ENCODE measurements around the gene SC5D.

SC5D gene, protein sequence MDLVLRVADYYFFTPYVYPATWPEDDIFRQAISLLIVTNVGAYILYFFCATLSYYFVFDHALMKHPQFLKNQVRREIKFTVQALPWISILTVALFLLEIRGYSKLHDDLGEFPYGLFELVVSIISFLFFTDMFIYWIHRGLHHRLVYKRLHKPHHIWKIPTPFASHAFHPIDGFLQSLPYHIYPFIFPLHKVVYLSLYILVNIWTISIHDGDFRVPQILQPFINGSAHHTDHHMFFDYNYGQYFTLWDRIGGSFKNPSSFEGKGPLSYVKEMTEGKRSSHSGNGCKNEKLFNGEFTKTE

DNA sequence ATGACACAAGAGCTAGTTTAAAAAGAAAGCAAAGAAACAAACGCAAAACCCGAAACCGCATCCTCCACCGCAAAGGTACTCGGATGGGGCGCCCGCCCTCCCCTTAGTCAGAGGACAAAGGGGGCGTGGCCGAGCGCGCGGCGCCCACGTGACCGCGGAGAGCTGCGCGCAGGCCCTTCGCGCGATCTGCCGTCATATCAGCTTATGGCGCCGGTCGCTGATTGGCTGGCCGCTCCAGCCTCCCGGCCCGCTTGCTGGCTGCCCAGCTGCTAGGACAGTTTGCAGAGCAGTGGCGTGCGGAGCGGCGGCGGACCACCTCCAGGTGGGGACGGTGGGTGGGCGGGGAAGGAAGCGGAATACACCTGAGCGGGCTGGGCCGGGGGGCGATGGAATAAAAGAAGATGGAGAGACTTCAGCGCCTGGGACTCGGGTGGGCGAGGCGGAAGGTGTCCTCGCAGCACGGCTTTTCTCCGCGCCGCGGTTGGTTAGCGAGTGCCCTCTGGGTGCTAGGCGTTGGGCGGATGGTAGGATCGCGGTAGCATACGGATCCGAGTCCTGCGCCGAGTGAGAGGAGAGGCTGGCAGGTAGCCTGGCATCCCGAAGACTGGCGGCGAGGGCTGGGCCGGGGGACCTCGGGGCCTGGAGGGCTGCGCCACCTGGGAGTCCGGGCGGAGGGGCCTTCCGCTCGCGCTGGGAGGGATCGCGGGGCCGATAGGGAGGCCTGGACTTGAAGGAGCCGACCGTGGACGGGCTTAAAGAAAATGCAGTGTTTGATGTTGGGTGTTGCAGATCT, at the start of gene SC5D:
Gene SC5D (plus strand): TSS at position 277 of the 793 bp plus-strand sequence. CDS start 10,605 bp downstream, outside the sequence.
- peak; percentile 86 to 90 for DNase-seq (ENCODE audit: low read depth in 2 of 2)

DNA sequence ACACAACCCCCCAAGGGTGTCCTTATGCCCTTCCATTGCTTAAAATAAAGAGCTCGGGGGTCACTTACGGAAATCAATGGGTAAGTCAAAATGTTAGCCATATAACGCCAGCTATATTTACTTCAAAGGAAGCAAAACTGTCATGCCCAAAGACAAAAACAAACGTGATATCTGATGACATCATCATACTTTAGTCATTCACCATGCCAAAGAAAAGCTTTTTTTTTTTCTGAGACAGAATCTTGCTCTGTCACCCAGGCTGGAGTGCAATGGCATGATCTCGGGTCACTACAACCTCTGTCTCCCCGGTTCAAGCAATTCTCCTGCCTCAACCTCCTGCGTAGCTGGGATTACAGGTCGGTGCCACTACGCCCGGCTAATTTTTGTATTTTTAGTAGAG, 47.7 kb upstream of the SC5D start:
- no peak for DNase-seq (ENCODE audit: low read depth in 2 of 2)

DNA sequence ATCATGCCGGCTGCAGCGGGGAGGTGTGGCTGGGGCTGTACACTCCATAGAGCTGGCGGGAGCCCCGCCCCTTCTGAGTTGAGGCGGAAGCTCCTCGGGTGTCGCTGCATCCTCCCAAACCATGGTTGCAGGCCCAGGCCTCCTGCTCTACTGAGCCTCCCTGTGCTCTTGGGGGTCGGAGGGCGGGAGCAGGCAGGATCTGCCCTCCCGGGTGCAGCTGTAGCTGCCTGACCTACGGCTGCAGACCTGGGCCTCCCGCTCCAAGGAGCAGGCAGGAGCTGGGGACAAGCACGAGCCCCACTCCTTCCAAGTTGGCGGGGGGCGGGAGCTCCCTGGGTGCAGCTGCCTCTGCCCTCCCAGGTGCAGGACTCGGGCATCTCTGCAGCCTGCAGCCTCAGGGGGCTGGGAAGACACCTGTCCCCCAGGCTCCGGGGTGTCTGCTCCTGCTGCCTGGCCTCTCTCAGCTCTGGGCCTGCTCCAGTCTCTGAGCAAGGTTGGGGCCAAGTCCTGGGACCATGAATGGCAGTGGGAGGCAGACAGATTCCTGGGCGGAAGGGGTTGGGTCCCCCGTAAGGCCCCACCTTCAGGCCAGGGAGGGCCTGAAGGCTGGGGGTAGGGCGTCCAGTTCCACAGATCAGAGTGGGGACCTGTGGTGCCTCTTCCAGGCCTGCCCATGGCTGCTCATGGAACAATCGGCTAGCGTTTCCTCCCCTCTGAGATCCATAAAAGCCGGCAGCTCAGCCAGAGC, 46.4 kb upstream of the SC5D start:
- DNase-seq (ENCODE audit: low read depth in 2 of 2) = no peak

DNA sequence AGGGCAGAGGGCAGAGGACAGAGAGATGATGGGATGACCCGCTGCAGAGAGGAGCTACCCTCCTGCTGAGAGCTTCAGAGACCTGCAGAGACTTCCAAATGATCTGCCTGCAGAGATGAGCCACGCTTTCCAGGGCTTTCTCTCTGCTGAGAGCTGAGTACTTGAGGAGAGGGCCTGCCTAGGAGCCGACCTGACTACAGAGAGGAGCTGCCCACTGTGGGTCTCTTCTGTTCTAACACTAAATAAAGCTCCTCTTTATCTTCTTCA, 45.9 kb upstream of the SC5D start:
- no peak for DNase-seq (ENCODE audit: low read depth in 2 of 2)

DNA sequence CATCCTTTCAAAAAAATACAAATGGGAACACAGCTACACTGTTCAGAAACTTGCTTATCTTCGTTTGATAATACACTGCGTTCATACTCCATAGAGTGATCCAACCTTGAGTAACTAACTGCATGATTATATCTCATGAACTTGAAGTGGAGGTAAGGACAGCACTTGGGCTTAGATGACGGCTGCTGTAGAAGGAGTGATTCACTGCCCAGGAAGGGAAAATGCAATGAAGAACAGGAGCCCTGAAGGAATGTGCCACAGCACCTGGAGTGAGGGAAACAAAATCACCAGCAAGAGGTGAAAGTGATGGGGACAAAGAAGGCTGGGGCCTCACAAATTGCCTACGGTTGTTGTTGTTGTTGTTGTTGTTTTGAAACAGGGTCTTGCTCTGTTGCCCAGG, 44.1 kb upstream of the SC5D start:
- DNase-seq (ENCODE audit: low read depth in 2 of 2) = no peak

DNA sequence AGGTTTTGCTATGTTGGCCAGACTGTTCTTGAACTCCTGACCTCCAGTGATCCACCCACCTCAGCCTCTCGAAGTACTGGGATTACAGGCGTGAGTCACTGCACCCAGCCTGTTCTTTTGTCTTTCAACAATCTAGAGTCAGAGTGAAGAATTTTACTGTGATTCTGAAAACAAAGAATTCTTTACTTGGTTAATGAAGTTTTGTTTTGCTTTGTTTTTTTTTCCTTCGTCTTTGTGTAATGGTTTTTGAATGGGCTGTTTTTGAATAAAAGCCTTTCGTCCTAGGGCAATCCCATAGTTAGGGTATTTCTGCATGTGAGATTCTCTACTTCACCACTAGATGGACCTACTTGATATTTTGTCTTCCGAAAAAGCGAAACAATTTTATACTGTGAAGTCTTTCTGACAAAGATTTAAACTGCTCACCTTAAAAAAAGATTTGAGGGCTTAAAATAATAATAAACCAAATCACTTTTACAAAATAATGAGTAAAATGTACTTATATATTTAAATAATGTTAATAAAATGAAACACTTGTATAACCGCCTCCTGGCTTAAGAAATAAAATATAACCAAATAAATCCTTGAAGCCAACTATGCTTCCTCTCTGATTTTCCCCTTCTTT, 43.4 kb upstream of the SC5D start:
- DNase-seq (ENCODE audit: low read depth in 2 of 2) = no peak

DNA sequence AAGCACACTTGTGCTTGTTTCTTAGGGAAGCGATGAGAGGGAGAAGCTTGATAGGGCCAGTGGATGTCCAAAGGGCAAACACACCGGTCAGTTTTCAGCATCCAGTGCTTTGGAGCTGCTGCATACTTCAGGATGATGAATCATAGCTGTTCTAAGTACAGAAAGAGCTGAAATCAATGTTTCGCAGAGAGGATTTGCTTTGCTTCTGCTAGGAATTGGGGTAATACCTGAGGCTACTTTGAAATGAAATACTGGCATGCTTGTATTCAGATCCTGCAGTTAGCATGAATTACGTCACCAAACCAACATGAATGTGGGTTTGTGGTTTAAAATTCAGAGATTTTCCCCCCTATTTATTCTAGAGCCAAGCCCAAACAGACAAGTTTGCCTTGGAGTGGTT, 41.7 kb upstream of the SC5D start:
- DNase-seq (ENCODE audit: low read depth in 2 of 2) = no peak

DNA sequence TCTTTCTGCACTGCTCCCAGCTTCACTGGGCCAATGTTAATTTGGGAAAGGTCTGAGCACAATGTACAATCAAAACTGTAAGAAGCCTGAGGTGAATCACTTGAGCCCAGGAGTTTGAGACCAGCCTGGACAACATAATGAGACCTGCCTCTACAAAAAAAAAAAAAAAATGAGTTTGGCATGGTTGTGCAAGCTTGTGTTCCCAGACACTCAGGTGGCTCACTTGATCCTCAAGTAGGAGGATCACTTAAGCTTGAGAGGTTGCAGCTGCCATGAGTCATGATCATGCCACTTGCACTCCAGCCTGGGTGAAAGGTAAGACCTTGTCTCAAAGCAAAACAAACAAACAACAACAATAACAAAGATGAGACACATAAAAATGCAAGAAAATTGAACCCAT, 38.6 kb upstream of the SC5D start:
- no peak for DNase-seq (ENCODE audit: low read depth in 2 of 2)

DNA sequence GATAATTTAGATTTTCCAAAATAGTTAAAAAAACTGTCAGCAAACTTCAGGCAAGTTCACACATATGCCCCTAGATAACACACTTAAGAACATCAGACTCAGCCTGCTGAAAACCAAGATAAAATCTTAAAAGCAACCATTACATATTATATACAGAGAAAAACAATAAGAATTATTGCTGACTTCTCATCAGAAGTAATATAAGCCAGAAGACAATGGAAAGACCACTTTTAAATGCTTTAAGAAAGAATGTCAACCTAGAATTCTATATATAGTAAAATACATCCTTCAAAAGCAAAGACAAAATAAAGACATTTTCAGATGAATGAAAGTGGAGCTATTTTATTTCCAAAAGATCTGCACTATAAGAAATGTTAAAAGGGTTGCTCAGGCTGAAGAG, 37.8 kb upstream of the SC5D start:
- DNase-seq (ENCODE audit: low read depth in 2 of 2) = no peak

DNA sequence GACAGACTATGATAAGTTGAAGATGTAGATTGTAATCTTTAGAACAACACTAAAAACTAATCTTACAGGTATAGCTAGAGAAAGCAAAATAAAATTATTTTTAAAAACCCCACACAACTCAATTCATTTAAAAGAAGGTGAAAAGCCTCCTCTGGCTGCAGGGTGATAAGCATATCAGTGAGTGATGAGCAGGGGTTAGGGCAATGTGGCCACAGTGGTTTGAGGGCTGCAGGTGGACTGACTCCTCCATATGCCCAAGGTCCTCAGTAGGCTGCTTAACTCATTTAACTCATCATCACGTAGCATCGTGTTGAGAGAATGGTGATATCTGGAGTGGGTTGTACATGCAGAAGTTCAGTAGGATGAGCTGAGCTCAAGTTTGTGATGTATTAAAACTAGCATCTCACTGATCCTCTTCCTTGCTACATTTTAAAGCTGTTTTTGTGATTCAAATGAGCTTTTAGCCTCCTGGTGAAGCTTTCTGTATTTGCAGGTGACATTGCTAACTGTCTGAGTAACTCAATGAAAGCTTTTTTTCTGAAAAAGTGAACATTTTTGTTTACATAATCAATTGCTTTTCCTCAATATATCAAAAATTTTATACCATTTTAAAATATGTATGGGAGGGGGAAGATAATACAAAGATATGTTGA, 37.0 kb upstream of the SC5D start:
- no peak for DNase-seq (ENCODE audit: low read depth in 2 of 2)

DNA sequence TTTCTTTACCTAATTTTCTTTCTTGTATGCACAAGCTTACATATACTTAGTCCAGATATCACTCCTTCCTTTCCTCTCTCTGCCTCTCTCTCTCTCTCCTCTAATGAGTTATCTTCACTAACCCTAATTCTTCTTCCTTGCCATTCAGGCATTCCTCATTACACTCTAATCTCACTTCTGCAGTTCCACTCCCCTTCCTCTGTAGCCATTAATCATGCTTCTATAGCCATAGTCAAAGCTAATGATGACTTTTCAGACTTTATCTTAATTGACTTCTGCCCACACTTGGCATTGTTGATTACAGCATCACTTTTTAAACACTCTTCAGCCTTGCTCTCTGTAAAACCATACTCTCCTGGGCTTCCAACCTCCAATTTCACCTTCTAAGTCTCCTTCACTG, 35.3 kb upstream of the SC5D start:
- DNase-seq (ENCODE audit: low read depth in 2 of 2) = no peak

DNA sequence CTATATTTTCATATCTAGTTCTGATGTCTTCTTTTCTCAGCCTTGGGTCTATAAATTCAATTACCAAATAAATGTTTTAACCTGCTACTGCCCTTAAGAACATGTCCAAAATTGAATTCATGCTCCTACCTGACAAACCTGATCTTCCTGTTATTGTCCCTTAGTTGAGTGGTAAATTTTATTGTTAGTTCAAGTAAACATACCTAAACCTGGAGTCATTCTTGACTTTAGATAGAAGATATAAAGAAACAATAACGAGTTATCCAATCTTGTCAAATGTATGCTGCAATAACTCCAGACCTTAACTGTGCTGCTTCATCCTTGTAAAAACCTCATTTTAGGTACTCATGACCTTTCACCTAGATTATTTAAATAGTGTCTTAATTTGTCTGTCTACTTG, 34.6 kb upstream of the SC5D start:
- DNase-seq (ENCODE audit: low read depth in 2 of 2) = no peak

DNA sequence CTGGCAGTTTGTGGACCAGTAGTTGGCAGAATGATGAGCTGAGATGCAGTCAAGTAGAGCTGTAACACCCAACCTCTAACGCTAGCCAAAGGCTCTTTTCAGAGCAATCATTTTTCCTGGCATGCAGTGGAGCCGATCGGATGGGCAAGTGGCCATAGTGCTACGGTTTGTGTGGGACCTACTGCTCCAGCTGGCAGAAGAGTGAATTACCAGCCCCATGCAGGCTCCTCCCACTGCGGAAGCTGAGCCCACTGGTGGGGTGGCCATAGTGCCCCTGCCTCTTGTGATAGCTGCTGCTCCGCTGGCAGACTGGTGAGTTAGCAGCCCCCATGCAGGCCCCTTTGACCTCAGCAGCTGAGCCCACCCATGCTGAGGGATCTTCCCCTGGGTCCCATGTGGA, 27.0 kb upstream of the SC5D start:
- no peak for DNase-seq (ENCODE audit: low read depth in 2 of 2)

DNA sequence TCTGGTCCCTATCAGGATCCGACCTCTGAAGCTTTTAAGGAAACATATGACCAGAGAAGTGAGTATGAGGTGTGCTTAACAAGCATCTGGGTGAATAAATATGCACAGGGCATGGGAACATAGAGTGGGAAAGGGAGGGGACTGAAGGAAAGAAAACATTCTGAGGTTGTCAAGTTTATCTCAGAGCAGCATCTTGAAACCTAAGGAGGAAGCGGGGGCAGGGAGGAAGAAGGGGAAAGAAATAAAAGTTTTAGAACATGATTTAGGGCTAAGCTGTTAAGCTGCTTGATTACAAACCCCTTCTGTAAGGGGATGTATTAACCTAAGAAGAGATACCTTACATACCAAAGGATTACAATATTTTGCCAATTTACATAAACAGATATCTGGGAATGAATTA, 24.0 kb upstream of the SC5D start:
- no peak for DNase-seq (ENCODE audit: low read depth in 2 of 2)

DNA sequence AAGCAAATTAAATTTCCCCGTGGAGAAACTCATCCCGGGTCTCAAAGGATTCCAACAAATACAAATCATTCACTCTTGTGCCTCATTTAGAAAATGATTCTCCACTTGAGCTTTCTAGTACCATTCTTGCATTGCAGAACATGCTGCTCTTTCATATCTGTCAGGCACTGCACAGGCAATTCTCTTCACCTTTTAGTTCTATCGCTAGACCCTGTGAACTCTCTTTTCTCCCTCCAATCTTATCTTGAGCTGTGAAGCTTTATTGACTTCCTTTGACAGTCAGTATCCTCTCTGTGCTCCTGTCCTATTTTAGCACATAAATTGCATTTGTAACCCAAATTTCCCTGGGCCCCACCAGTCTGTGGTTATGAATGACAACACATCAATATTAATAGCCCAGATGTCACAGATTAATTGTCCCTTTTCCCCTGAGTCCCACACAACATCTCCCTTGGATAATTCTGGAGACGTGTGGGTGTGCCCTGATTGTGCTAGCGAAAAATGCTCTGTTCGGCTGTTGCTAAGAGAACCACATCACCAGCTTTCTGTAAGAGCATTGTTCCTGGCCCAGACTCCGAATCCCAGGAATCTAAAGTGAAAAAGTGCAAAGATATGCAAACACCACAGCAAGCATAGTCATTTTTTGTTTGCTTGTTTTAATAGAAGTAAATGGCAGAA, 22.4 kb upstream of the SC5D start:
- no peak for DNase-seq (ENCODE audit: low read depth in 2 of 2)

DNA sequence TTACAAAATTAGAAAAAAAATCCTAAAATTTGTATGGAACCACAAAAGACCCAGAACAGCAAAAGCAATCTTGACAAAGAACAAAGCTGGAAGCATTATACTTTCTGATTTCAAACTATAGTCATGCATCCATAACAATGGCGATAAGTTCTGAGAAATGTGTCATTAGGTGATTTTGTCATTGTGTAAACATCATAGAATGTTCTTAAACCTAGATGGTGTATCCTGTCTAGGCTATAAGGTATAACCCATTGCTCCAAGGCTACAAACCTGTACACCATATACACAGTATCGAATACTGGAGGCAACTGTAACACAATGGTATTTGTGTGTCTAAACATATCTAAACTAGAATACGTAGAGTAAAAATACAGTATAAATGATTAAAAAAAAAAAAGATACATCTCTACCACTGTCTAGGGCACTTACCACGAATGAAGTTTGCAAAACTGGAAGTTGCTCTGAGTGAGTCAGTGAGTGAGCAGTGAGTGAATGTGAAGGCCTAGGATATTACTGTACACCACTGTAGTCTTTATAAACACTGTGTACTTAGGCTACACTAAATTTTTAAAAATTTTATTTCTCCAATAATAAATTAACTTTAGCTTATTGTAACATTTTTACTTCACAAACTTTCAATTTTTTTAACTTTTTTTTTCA, 18.1 kb upstream of the SC5D start:
- no peak for DNase-seq (ENCODE audit: low read depth in 2 of 2)

DNA sequence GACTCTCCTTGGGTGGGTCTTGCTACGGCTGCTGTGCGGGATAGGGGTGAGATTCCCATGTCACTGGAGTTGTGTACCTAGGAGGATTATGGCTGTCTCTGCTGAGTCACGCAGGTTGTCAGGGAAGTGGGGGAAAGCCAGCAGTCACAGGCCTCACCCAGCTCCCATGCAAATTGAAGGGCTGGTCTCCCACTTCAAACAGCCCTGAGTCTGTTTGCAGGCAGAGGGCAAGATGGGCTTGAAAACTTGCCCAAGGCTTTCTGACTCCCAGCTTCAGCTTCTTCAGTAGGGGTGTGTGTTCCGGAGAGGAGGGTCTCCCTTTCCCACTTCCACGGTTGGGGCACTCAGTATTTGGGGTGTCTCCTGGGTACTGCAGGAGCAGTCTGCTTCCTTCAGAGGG, 10.9 kb upstream of the SC5D start:
- DNase-seq (ENCODE audit: low read depth in 2 of 2) = no peak

DNA sequence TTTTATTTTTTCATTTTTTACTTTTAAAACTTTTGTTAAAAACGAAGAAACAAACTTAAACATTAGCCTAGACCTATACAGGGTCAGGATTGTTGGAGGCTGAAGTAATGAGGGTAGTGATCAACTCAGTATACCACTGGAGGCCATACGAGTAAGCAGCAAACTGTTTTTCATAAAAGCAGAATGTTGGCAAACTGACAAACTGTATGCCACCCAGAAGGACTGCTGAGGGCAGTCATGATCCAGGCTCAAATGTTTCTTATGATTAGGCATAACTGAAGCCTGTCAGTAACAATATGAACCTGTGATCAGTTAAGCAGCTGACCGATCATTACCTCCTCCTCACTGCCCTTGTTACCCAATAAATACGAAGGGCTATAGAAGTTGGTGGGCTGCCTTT, 10.2 kb upstream of the SC5D start:
- no peak for DNase-seq (ENCODE audit: low read depth in 2 of 2)

DNA sequence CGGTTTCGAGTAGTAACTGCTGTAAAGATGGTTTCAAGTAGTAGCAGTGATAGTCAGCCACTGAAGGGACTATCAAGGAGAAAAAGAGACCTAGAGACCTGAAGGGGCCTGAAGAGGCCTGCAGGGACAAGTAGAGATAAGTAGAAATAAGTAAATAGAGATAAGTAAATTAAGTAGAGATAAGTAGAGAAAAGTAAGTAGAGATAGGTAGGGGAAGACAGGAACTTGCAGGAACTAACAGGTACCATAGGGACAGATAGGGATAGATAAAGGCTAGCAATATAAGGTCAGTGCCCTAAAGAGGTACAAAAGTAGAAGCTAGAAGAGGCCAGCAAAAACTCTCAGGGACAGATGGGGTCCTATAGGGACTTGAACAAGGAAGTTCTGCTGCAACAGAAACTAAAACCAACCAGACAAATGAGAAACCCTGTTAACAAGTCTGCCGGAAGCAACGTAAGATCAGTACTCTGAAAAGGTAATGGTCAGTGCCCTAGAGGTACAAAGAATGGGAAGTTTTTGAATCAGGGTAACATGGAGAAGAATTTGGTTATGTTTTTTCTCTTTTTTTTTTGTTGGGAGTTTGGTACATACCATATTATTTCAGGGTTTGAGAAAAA, 9.6 kb upstream of the SC5D start:
- no peak for DNase-seq (ENCODE audit: low read depth in 2 of 2)

DNA sequence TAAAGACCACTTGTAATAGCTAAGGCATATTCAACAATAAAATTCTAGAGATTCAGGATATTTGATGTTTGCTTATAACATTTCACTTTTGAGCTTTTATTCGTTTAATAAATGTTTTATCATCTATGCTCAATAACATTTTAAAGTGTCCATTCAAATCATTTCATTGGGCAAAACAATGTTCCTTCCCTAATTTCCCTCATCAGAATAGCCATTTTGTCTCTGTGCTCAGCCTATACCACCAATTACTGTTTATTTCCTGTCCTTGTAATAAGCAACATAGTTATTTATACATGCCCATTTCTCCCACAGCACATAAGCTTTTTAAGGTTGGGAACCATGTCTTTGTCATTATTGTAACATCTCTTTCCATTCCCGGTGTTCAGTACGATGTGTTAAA, 1.3 kb upstream of the SC5D start:
- no peak for DNase-seq (ENCODE audit: low read depth in 2 of 2)

Data from stimulated activated CD8-positive, alpha-beta memory T cell treated with anti-CD3 and anti-CD28 coated beads, Interleukin-15, amount 100 ng/mL, for 4 hours (primary cell).